Measurements from ENCODE around the gene HGS. TPM values are rescaled to one million over a fixed set of nuclear protein-coding genes. Genes with fewer than 3 reads are reported as not detected.

Gene HGS
- polyA plus RNA-seq, 1 donor from 2014 or later = 81.1 TPM

DNA sequence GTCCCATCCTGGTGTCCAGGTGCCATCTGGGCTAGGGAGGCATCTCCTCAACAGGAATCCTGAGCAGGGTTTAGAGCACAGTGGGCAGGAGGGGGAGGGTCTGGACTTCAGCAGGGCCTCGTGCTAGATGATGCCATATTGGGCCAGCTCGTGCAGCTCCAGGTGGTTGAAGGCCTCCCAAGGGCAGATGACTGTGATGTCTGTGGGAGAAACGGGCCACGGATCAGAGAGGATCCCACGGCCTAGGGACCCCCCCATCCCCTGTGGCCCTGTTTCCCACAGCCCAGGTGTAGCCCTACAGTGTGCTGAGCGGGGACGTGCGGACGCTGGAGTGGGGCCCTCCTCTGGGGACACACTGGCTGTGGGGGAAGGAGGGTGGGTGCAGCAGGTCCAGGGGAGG, 32.9 kb upstream of the HGS start:
- Histone ChIP-seq H3F3A (ENCODE audit: insufficient read depth, low read length, poor library complexity, severe bottlenecking) (no peaks in the 10 kb centered on the region), H3K9ac (ENCODE audit: low read length) (no peak overlapping the region), H3K79me2 (replicated peaks; ENCODE audit: insufficient read depth, low read length) (no peaks in the 10 kb centered on the region), H3K4me3 (ENCODE audit: low read length) (no peak overlapping the region), H3K9me2 (ENCODE audit: insufficient read depth, low read length) (no peaks in the 10 kb centered on the region), H3K27ac (ENCODE audit: low read length) (no peak overlapping the region), H3K4me2 (ENCODE audit: low read length) (no peak overlapping the region), H4K20me1 (ENCODE audit: insufficient read depth) (no peaks in the 10 kb centered on the region), H2AFZ (ENCODE audit: low read depth, low read length) (no peak overlapping the region), H3K36me3 (ENCODE audit: insufficient read depth, low read length) (no peaks in the 10 kb centered on the region), H3K9me3 (ENCODE audit: low read length) (peaks cover 7% of the 10 kb centered on the region), H3K27me3 (ENCODE audit: insufficient read depth, low read depth, low read length) (peaks cover 11% of the 10 kb centered on the region)
- TF ChIP-seq EP300 (conservative IDR thresholded peaks at IDR 0.05; ENCODE audit: poor library complexity, severe bottlenecking) (no peak), RAD21 (conservative IDR thresholded peaks at IDR 0.05) (no peak)

DNA sequence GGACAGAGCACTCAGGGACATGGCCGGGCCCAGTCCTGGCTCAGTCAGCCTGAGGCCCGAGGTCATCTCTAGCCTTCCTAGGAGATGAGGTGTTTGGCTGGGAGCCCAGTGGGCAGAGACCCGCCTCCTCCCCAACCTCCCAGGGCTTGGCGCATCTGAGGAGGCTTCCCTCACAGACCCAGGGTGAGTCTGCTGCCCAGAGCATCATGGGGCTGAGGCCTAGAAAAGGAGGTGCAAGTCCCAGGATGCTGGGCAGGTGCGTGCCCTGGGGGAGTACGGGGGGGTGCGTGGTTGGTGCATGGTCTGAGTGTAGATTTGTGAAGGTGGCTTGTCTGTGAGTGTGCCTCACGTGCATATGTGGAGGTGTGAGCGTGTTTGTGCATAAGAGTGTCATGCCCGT, 32.1 kb upstream of the HGS start:
- Histone ChIP-seq H3K79me2 (replicated peaks; ENCODE audit: insufficient read depth, low read length) (no peaks in the 10 kb centered on the region), H3F3A (ENCODE audit: insufficient read depth, low read length, poor library complexity, severe bottlenecking) (no peaks in the 10 kb centered on the region), H3K27ac (ENCODE audit: low read length) (no peak overlapping the region), H3K4me3 (ENCODE audit: low read length) (no peak overlapping the region), H3K9me3 (ENCODE audit: low read length) (peaks cover 7% of the 10 kb centered on the region), H3K9ac (ENCODE audit: low read length) (no peak overlapping the region), H3K9me2 (ENCODE audit: insufficient read depth, low read length) (no peaks in the 10 kb centered on the region), H3K27me3 (ENCODE audit: insufficient read depth, low read depth, low read length) (peaks cover 11% of the 10 kb centered on the region), H3K36me3 (ENCODE audit: insufficient read depth, low read length) (no peaks in the 10 kb centered on the region), H4K20me1 (ENCODE audit: insufficient read depth) (no peaks in the 10 kb centered on the region), H3K4me2 (ENCODE audit: low read length) (no peak overlapping the region), H2AFZ (ENCODE audit: low read depth, low read length) (no peak overlapping the region)
- no peak for TF ChIP-seq TAF1 (IDR thresholded peaks at IDR 0.05; ENCODE audit: low read depth)
- TF ChIP-seq, protein P1, sequence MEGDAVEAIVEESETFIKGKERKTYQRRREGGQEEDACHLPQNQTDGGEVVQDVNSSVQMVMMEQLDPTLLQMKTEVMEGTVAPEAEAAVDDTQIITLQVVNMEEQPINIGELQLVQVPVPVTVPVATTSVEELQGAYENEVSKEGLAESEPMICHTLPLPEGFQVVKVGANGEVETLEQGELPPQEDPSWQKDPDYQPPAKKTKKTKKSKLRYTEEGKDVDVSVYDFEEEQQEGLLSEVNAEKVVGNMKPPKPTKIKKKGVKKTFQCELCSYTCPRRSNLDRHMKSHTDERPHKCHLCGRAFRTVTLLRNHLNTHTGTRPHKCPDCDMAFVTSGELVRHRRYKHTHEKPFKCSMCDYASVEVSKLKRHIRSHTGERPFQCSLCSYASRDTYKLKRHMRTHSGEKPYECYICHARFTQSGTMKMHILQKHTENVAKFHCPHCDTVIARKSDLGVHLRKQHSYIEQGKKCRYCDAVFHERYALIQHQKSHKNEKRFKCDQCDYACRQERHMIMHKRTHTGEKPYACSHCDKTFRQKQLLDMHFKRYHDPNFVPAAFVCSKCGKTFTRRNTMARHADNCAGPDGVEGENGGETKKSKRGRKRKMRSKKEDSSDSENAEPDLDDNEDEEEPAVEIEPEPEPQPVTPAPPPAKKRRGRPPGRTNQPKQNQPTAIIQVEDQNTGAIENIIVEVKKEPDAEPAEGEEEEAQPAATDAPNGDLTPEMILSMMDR (IDR thresholded peaks at IDR 0.05; ENCODE audit: poor library complexity, severe bottlenecking) = no peak
- TF ChIP-seq RAD21 (conservative IDR thresholded peaks at IDR 0.05) = no peak
- no peak for TF ChIP-seq SMC3 (conservative IDR thresholded peaks at IDR 0.05; ENCODE audit: poor library complexity)
- TF ChIP-seq, protein P2, sequence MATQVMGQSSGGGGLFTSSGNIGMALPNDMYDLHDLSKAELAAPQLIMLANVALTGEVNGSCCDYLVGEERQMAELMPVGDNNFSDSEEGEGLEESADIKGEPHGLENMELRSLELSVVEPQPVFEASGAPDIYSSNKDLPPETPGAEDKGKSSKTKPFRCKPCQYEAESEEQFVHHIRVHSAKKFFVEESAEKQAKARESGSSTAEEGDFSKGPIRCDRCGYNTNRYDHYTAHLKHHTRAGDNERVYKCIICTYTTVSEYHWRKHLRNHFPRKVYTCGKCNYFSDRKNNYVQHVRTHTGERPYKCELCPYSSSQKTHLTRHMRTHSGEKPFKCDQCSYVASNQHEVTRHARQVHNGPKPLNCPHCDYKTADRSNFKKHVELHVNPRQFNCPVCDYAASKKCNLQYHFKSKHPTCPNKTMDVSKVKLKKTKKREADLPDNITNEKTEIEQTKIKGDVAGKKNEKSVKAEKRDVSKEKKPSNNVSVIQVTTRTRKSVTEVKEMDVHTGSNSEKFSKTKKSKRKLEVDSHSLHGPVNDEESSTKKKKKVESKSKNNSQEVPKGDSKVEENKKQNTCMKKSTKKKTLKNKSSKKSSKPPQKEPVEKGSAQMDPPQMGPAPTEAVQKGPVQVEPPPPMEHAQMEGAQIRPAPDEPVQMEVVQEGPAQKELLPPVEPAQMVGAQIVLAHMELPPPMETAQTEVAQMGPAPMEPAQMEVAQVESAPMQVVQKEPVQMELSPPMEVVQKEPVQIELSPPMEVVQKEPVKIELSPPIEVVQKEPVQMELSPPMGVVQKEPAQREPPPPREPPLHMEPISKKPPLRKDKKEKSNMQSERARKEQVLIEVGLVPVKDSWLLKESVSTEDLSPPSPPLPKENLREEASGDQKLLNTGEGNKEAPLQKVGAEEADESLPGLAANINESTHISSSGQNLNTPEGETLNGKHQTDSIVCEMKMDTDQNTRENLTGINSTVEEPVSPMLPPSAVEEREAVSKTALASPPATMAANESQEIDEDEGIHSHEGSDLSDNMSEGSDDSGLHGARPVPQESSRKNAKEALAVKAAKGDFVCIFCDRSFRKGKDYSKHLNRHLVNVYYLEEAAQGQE (IDR thresholded peaks at IDR 0.05; ENCODE audit: borderline replicate concordance) = no peak
- no peak for TF ChIP-seq EP300 (conservative IDR thresholded peaks at IDR 0.05; ENCODE audit: poor library complexity, severe bottlenecking)
- TF ChIP-seq EZH2 (IDR thresholded peaks at IDR 0.05; ENCODE audit: borderline replicate concordance, insufficient read depth, low read length, poor library complexity, severe bottlenecking) = no peak
- TF ChIP-seq POLR2AphosphoS5 (IDR thresholded peaks at IDR 0.05) = no peak
- TF ChIP-seq MXI1 (conservative IDR thresholded peaks at IDR 0.05; ENCODE audit: poor library complexity, severe bottlenecking) = no peak
